Measurements from ENCODE around the gene TECR. TPM values are rescaled to one million over a fixed set of nuclear protein-coding genes. Genes with fewer than 3 reads are reported as not detected.
A peak's percentile ranks its signal among the peaks of the same experiment; 100 is the strongest.

The TECR gene
- total and polyA plus RNA-seq, 2 of the 13 experiments (the other 11 are each of a cell fraction or from before 2014, with no cell fraction given) = 54.9 to 121 TPM

DNA sequence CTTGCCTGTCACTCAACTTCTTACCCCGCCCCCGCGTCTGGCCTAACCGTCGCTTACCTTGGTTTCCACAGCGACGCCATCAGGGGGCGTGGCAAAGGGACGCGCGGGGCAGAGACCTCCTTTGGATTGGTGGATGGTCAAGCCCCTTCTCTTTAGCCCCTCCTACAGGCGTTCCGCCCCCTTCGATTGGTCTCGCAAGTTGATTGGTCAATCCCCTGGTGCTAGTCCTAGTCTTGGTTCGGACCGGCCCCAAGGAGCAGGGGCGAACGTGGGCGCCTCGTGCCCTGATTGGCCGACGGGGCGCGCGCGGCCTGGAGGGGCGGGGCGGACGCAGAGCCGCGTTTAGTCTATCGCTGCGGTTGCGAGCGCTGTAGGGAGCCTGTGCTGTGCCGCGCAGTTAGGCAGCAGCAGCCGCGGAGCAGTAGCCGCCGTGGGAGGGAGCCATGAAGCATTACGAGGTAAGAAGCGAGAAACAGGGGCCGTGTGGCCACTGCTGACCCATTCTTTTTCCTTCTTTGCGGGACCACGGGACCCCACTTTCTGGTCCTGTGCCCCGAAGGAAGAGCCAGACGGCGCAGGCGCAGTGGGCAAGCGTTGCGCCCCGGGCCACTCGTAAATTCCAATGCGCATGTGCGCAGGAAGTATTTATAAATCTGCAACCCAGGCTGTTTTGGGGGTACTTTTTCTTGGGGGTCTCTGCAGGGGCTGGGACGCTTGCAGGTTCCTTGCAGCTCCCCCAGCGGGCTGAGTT lies at the start of gene TECR (continued):
- TF ChIP-seq ZNF83 (CRISPR knock-in tag; IDR thresholded peaks at IDR 0.05; ENCODE audit: borderline replicate concordance) (no peak; the same call in 1 of the 2 replicates), ZNF546 (CRISPR knock-in tag; conservative IDR thresholded peaks at IDR 0.05) (no peak), POLR2G (IDR thresholded peaks at IDR 0.05; ENCODE audit: low read depth, low read length) (peak; percentile 95), ZFP62 (CRISPR knock-in tag; IDR thresholded peaks at IDR 0.05) (no peak), ZFX (CRISPR knock-in tag; IDR thresholded peaks at IDR 0.05; ENCODE audit: low read depth) (peak; percentile 85; the same call in 1 of the 2 replicates), POLR2A (IDR thresholded peaks at IDR 0.05; ENCODE audit: insufficient read depth in 1 of 2, low read depth in 2 of 2, low read length in 2 of 2) (peak; percentile 97 to 99), SMARCC2 (IDR thresholded peaks at IDR 0.05) (no peak), PITX1 (CRISPR knock-in tag; IDR thresholded peaks at IDR 0.05) (peak; percentile 58; the same call in 1 of the 2 replicates), RAD21 (CRISPR knock-in tag; IDR thresholded peaks at IDR 0.05) (peak; percentile 63; the same call in 1 of the 2 replicates), ZNF792 (CRISPR knock-in tag; IDR thresholded peaks at IDR 0.05) (peak; percentile 70), XBP1 (CRISPR knock-in tag; IDR thresholded peaks at IDR 0.05) (no peak), ZNF101 (CRISPR knock-in tag; IDR thresholded peaks at IDR 0.05; ENCODE audit: borderline replicate concordance, low read depth) (no peak), NFYB (CRISPR knock-in tag; IDR thresholded peaks at IDR 0.05) (peak; percentile 94), AGO2 (optimal IDR thresholded peaks at IDR 0.05; ENCODE audit: low read depth, low read length) (peak; percentile 74), GPN1 (CRISPR knock-in tag; IDR thresholded peaks at IDR 0.05; ENCODE audit: borderline replicate concordance) (no peak), TAF1 (CRISPR knock-in tag; IDR thresholded peaks at IDR 0.05) (peak; percentile 97), ZNF619 (CRISPR knock-in tag; IDR thresholded peaks at IDR 0.05) (peak; percentile 53; the same call in 1 of the 2 replicates), MEIS1 (CRISPR knock-in tag; IDR thresholded peaks at IDR 0.05; ENCODE audit: borderline replicate concordance) (peak; percentile 57; the same call in 1 of the 2 replicates), NKX3-1 (CRISPR knock-in tag; IDR thresholded peaks at IDR 0.05) (no peak; the same call in 1 of the 2 replicates), SP1 (IDR thresholded peaks at IDR 0.05) (no peak), SP1 (CRISPR knock-in tag; IDR thresholded peaks at IDR 0.05) (peak; percentile 86), ZNF468 (CRISPR knock-in tag; IDR thresholded peaks at IDR 0.05) (no peak)
- TF ChIP-seq, protein P1, sequence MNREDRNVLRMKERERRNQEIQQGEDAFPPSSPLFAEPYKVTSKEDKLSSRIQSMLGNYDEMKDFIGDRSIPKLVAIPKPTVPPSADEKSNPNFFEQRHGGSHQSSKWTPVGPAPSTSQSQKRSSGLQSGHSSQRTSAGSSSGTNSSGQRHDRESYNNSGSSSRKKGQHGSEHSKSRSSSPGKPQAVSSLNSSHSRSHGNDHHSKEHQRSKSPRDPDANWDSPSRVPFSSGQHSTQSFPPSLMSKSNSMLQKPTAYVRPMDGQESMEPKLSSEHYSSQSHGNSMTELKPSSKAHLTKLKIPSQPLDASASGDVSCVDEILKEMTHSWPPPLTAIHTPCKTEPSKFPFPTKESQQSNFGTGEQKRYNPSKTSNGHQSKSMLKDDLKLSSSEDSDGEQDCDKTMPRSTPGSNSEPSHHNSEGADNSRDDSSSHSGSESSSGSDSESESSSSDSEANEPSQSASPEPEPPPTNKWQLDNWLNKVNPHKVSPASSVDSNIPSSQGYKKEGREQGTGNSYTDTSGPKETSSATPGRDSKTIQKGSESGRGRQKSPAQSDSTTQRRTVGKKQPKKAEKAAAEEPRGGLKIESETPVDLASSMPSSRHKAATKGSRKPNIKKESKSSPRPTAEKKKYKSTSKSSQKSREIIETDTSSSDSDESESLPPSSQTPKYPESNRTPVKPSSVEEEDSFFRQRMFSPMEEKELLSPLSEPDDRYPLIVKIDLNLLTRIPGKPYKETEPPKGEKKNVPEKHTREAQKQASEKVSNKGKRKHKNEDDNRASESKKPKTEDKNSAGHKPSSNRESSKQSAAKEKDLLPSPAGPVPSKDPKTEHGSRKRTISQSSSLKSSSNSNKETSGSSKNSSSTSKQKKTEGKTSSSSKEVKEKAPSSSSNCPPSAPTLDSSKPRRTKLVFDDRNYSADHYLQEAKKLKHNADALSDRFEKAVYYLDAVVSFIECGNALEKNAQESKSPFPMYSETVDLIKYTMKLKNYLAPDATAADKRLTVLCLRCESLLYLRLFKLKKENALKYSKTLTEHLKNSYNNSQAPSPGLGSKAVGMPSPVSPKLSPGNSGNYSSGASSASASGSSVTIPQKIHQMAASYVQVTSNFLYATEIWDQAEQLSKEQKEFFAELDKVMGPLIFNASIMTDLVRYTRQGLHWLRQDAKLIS (CRISPR knock-in tag; IDR thresholded peaks at IDR 0.05) = no peak; the same call in 1 of the 2 replicates
- TF ChIP-seq, protein P2, sequence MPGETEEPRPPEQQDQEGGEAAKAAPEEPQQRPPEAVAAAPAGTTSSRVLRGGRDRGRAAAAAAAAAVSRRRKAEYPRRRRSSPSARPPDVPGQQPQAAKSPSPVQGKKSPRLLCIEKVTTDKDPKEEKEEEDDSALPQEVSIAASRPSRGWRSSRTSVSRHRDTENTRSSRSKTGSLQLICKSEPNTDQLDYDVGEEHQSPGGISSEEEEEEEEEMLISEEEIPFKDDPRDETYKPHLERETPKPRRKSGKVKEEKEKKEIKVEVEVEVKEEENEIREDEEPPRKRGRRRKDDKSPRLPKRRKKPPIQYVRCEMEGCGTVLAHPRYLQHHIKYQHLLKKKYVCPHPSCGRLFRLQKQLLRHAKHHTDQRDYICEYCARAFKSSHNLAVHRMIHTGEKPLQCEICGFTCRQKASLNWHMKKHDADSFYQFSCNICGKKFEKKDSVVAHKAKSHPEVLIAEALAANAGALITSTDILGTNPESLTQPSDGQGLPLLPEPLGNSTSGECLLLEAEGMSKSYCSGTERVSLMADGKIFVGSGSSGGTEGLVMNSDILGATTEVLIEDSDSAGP (CRISPR knock-in tag; IDR thresholded peaks at IDR 0.05; ENCODE audit: borderline replicate concordance) = peak; percentile 90; the same call in 1 of the 2 replicates
- TF ChIP-seq, protein P3, sequence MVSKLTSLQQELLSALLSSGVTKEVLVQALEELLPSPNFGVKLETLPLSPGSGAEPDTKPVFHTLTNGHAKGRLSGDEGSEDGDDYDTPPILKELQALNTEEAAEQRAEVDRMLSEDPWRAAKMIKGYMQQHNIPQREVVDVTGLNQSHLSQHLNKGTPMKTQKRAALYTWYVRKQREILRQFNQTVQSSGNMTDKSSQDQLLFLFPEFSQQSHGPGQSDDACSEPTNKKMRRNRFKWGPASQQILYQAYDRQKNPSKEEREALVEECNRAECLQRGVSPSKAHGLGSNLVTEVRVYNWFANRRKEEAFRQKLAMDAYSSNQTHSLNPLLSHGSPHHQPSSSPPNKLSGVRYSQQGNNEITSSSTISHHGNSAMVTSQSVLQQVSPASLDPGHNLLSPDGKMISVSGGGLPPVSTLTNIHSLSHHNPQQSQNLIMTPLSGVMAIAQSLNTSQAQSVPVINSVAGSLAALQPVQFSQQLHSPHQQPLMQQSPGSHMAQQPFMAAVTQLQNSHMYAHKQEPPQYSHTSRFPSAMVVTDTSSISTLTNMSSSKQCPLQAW (CRISPR knock-in tag; IDR thresholded peaks at IDR 0.05) = peak; percentile 89
